AG09319 (cell line): Measurements from ENCODE around the gene LRP10.

Experiments
- DNase-seq: peaks from one replicate; pipeline ENCODE4 v3.0.0-alpha.2; 2010; ENCODE audit warnings: low read depth; ENCODE audit errors: extremely low read depth
- TF ChIP-seq, protein P1 (sequence below): IDR thresholded peaks from 2 replicates; pipeline ENCODE4 v1.5.1; 2011; ENCODE audit warnings: low read depth, mild to moderate bottlenecking, inconsistent platforms, low read length, moderate library complexity

Gene LRP10

DNA sequence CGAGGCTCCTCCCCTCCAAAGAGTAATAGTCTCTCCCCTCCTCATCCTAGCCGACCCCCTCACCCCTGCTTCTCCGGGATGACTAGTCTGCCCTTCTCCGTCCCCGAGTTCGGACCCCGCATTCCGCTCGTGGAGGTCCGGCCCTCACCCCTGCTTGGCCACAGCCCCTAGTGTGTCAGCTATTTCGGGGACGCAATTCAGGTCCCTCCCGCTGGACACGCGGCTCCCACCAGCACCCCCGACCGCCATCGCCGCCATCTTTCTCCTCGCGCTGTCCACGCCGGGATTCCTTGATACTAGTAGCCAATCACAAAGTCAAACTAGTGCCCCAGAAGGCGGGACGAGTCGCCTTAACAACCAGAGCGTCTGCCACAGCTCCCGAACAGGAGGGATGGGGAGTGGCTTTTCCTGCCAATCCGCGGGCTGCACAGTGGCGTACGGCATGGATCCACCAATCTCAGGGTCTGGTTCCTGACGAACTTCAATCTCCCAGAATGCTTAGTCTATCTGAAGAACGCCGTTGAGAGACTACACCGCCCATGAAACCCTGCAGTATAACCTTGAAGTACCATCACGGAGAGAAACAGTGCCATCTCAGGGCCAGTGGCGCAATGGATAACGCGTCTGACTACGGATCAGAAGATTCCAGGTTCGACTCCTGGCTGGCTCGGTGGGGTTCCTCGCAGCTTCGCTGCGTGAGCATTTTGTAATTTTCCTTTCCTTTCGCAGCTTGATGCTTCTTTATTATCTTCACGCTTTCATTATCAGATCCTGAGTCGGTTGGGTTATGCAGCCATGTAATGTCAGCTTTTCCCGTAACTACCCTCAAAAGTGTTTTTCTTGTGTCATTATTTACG, 57.8 kb downstream of the LRP10 start, which contains the start of gene PRMT5:
PRMT5 (minus strand) TSS at position 273 of the 857 bp plus-strand sequence; CDS start at position 258, 15 bp downstream.
- TF ChIP-seq, protein P1, sequence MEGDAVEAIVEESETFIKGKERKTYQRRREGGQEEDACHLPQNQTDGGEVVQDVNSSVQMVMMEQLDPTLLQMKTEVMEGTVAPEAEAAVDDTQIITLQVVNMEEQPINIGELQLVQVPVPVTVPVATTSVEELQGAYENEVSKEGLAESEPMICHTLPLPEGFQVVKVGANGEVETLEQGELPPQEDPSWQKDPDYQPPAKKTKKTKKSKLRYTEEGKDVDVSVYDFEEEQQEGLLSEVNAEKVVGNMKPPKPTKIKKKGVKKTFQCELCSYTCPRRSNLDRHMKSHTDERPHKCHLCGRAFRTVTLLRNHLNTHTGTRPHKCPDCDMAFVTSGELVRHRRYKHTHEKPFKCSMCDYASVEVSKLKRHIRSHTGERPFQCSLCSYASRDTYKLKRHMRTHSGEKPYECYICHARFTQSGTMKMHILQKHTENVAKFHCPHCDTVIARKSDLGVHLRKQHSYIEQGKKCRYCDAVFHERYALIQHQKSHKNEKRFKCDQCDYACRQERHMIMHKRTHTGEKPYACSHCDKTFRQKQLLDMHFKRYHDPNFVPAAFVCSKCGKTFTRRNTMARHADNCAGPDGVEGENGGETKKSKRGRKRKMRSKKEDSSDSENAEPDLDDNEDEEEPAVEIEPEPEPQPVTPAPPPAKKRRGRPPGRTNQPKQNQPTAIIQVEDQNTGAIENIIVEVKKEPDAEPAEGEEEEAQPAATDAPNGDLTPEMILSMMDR, result no peak
- peak; percentile 100 for DNase-seq

DNA sequence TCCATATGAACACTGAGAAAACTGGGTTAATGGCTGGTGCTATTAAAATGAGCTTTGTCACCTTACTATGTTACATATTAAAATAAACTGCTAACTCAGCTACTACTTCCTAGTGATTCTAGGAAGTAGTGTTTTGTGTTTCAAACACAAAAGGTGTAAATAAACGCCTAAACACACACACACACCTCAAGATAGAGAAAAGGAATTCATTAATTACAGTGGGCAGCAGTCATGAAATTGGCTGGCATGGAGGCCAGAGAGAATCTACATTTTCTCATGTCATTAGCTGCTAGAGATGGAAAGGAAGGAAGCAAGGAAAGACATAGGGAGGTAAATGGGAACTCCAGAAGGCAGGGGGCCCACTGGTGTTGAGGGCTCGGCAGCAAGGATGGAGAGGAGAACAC, 58.4 kb downstream of the LRP10 start:
- TF ChIP-seq, protein P1, result no peak
- DNase-seq, result no peak
